IMR-90 (cell line): Measurements from ENCODE around the gene CDKN2C.
A peak's percentile ranks its signal among the peaks of the same experiment; 100 is the strongest.

Source experiments
- BHLHE40 ChIP-seq: fragments of 150-350 bp; IDR thresholded peaks from 2 replicates; pipeline ENCODE4 v1.6.1; 2016; ENCODE audit warnings: mild to moderate bottlenecking, low read depth, low read length
- CEBPB ChIP-seq: IDR thresholded peaks from 2 replicates; pipeline ENCODE4 v1.6.1; 2012; ENCODE audit warnings: low read depth, low read length, improper control_type of control experiment
- CHD1 ChIP-seq: IDR thresholded peaks from 2 replicates; pipeline ENCODE4 v1.6.1; 2012; ENCODE audit warnings: low read depth, low read length, improper control_type of control experiment
- CTCF ChIP-seq: conservative IDR thresholded peaks from 2 replicates; pipeline ENCODE4 v1.5.1; 2012; ENCODE audit warnings: mild to moderate bottlenecking, low read depth, low read length, improper control_type of control experiment
- ELK1 ChIP-seq: fragments of 150-350 bp; IDR thresholded peaks from 2 replicates; pipeline ENCODE4 v1.6.1; 2016; ENCODE audit warnings: low read depth, mild to moderate bottlenecking, low read length, moderate library complexity, borderline replicate concordance
- MAFK ChIP-seq: IDR thresholded peaks from 2 replicates; pipeline ENCODE4 v1.6.1; 2012; ENCODE audit warnings: low read depth, low read length, improper control_type of control experiment
- MAZ ChIP-seq: IDR thresholded peaks from 2 replicates; pipeline ENCODE4 v1.6.1; 2012; ENCODE audit warnings: low read depth, mild to moderate bottlenecking, low read length, improper control_type of control experiment, moderate library complexity, borderline replicate concordance
- NFE2L2 ChIP-seq: fragments of 150-350 bp; IDR thresholded peaks from 2 replicates; pipeline ENCODE4 v1.6.1; 2016; ENCODE audit warnings: low read depth, mild to moderate bottlenecking, low read length
- POLR2A ChIP-seq: IDR thresholded peaks from 2 replicates; pipeline ENCODE4 v1.6.1; 2012; ENCODE audit warnings: mild to moderate bottlenecking, low read depth, low read length
- RAD21 ChIP-seq: IDR thresholded peaks from 2 replicates; pipeline ENCODE4 v1.6.1; 2012; ENCODE audit warnings: low read length, improper control_type of control experiment
- RCOR1 ChIP-seq: IDR thresholded peaks from 2 replicates; pipeline ENCODE4 v1.6.1; 2012; ENCODE audit warnings: mild to moderate bottlenecking, low read length, improper control_type of control experiment; ENCODE audit not compliant: insufficient replicate concordance
- RFX5 ChIP-seq: IDR thresholded peaks from 2 replicates; pipeline ENCODE4 v1.8.0; 2012; ENCODE audit warnings: low read depth, mild to moderate bottlenecking, low read length, moderate library complexity
- SMC3 ChIP-seq: fragments of 150-350 bp; IDR thresholded peaks from 2 replicates; pipeline ENCODE4 v1.6.1; 2016; ENCODE audit warnings: low read depth, mild to moderate bottlenecking, antibody characterized with exemption, low read length, moderate library complexity
- TF ChIP-seq, protein P1 (sequence below): fragments of 150-350 bp; IDR thresholded peaks from 2 replicates; pipeline ENCODE4 v1.6.1; 2017; ENCODE audit warnings: mild to moderate bottlenecking, antibody characterized with exemption, low read length, low read depth

GRCh38 chr1:50977575-50978143 lies 7.6 kb downstream of the CDKN2C start:
- TF ChIP-seq CTCF (no peak), POLR2A (no peak), CEBPB (no peak), MAZ (peak; percentile 56; the same call in 1 of the 2 replicates), RAD21 (no peak), RCOR1 (no peak), SMC3 (no peak), MAFK (no peak), NFE2L2 (no peak), ELK1 (no peak), CHD1 (no peak), RFX5 (no peak), BHLHE40 (no peak)
- TF ChIP-seq, protein P1, sequence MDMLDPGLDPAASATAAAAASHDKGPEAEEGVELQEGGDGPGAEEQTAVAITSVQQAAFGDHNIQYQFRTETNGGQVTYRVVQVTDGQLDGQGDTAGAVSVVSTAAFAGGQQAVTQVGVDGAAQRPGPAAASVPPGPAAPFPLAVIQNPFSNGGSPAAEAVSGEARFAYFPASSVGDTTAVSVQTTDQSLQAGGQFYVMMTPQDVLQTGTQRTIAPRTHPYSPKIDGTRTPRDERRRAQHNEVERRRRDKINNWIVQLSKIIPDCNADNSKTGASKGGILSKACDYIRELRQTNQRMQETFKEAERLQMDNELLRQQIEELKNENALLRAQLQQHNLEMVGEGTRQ: no peak
